K562 (cell line): ENCODE data around the gene FOCAD.

Experiments used
- BRF2 ChIP-seq: IDR thresholded peaks from 3 replicates; pipeline ENCODE4 v1.6.1; 2011; ENCODE audit warnings: borderline replicate concordance, mild to moderate bottlenecking; ENCODE audit not compliant: insufficient read length, insufficient read depth
- KDM4B ChIP-seq, 2 experiments: fragments of 450-650 bp in 1 of 2; sonication (generic) in 1 of 2; IDR thresholded peaks; 2 replicates each; pipeline ENCODE4 v1.6.1; 2016 to 2017; ENCODE audit warnings: borderline replicate concordance in 2 of 2, antibody characterized with exemption in 1 of 2, low read depth in 1 of 2, mild to moderate bottlenecking in 1 of 2
- MAFF ChIP-seq: IDR thresholded peaks from 2 replicates; pipeline ENCODE4 v1.6.1; 2012; ENCODE audit warnings: low read length, improper control_type of control experiment
- ZNF445 ChIP-seq: fragments of 250-450 bp; sonication (Bioruptor Pico); IDR thresholded peaks from 2 replicates; pipeline ENCODE4 v1.4.0; 2020; ENCODE audit warnings: low read depth, mild to moderate bottlenecking, moderate library complexity
- TF ChIP-seq, protein P1 (sequence below), 3 experiments: IDR thresholded peaks in 2 of 3; conservative IDR thresholded peaks in 1 of 3; 2 replicates each; pipeline ENCODE4 v1.5.1; 2011 to 2012; ENCODE audit warnings: low read length in 3 of 3, mild to moderate bottlenecking in 3 of 3, control low read depth in 2 of 3, improper control_type of control experiment in 1 of 3, inconsistent platforms in 1 of 3, low read depth in 1 of 3, mixed read lengths in 1 of 3, moderate library complexity in 1 of 3; ENCODE audit not compliant: insufficient read depth in 2 of 3

DNA sequence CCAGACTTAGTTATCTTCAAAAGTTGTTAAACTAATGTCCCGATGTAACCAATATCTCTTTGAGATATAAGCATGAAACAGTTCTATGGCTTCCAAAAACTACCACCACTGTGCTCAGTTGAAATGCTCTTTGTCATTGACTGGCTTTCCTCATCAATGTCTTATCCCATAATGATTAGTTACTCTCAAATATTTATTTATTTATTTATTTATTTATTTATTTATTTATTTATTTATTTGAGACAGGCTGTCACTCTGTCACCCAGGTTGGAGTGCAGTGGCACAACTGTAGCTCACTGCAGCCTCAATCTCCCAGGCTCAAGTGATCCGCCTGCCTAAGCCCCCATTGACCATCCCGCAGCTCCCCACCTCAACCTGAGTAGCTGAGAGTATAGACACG is 33.7 kb upstream of the FOCAD start:
- no peak for TF ChIP-seq MAFF
- no peak for TF ChIP-seq BRF2
- no peak for TF ChIP-seq ZNF445 (CRISPR knock-in tag)
- TF ChIP-seq, protein P1, sequence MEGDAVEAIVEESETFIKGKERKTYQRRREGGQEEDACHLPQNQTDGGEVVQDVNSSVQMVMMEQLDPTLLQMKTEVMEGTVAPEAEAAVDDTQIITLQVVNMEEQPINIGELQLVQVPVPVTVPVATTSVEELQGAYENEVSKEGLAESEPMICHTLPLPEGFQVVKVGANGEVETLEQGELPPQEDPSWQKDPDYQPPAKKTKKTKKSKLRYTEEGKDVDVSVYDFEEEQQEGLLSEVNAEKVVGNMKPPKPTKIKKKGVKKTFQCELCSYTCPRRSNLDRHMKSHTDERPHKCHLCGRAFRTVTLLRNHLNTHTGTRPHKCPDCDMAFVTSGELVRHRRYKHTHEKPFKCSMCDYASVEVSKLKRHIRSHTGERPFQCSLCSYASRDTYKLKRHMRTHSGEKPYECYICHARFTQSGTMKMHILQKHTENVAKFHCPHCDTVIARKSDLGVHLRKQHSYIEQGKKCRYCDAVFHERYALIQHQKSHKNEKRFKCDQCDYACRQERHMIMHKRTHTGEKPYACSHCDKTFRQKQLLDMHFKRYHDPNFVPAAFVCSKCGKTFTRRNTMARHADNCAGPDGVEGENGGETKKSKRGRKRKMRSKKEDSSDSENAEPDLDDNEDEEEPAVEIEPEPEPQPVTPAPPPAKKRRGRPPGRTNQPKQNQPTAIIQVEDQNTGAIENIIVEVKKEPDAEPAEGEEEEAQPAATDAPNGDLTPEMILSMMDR (IDR thresholded peaks at IDR 0.05 in 2 of 3, conservative IDR thresholded peaks at IDR 0.05 in 1 of 3; ENCODE audit: insufficient read depth in 2 of 3, low read depth in 1 of 3, low read length in 3 of 3), result no peak
- TF ChIP-seq KDM4B (IDR thresholded peaks at IDR 0.05; ENCODE audit: borderline replicate concordance in 2 of 2, low read depth in 1 of 2), result no peak
